PC-9 (cell line): ENCODE data around the gene SLC18A3.

ENCODE experiments used
- CTCF ChIP-seq: fragments of 200-600 bp; sonication (generic); conservative IDR thresholded peaks from 2 replicates; pipeline ENCODE4 v1.6.1; 2017; ENCODE audit warnings: mixed run types, antibody characterized with exemption, mild to moderate bottlenecking, moderate library complexity
- EZH2 ChIP-seq: fragments of 200-600 bp; sonication (generic); IDR thresholded peaks from 2 replicates; pipeline ENCODE4 v1.8.0; 2017; ENCODE audit warnings: antibody characterized with exemption, low read depth

- no peak for TF ChIP-seq CTCF
- no peak for TF ChIP-seq EZH2
Measured at GRCh38 chr10:49600046-49600445, 10.1 kb upstream of the SLC18A3 start.
